ENCODE data around the gene RGS12.

DNA sequence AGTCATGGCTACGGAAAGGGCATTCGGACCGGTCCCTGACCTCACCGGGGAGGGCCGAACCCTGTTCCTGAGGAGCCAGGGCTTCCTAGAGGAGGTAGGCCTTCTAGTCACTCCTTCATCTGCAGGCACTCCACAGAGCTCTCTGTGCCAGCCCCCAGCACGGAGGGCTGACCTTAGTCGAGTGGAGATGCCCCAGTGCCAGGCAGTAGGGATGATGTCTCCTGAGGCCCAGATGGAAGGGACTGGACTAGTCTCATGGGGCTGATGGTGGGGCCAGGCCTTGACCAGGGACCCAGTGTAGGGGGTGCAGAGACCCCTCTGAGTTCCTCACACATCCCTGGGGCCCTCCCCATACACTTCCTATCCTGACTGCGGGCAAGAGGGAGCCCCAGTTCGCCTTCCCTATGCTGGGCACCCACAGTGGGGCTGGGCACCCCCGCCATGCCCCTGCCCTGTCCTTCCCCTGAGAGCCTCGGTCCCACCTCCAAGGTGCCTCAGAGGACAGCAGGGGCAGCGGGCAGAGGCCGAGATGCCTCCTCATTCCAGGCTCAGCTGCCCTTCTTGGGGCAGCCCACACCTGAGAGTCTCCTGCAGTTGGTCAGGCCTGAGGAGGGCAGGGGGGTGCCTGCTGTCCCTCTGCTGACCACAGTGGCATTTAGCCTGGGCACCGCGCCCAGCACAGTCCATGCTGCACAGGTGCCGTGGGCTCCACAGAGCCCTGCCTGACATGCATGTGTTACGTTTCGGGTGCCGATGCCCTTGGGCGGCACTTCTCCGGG is 45.2 kb upstream of the RGS12 start:
- no peak for TF ChIP-seq CTCF (IDR thresholded peaks at IDR 0.05; ENCODE audit: poor library complexity)
- TF ChIP-seq EZH2 (IDR thresholded peaks at IDR 0.05; ENCODE audit: borderline replicate concordance) = no peak

Measured in hepatocyte (in vitro differentiated cells).